ENCODE results near the gene LRRC56. TPM values are rescaled to one million over a fixed set of nuclear protein-coding genes. Genes with fewer than 3 reads are reported as not detected.

The LRRC56 gene
- total RNA-seq: under 0.01 and 0.34 TPM in 2 replicates

GRCh38 chr11:536841-537621 is at the start of gene LRRC56:
Gene LRRC56, plus strand, starts transcription at chr11:537527. Its CDS starts 3,158 bp downstream, at chr11:540685.

GRCh38 chr11:506995-507726 is 30.2 kb upstream of the LRRC56 start, which contains the start of gene RNH1:
Gene RNH1, minus strand, starts transcription at chr11:507242. Its CDS starts 5,080 bp downstream, at chr11:502162.

GRCh38 chr11:535519-536454 is 1.5 kb upstream of the LRRC56 start, which contains the start of gene HRAS:
Gene HRAS, minus strand, starts transcription at chr11:535576.

GRCh38 chr11:560305-561147 is 23.2 kb downstream of the LRRC56 start, which contains the start of the genes LMNTD2 and RASSF7:
Gene LMNTD2, minus strand, starts transcription at chr11:560738. Its CDS starts 22 bp downstream, at chr11:560716.
Gene RASSF7, plus strand, starts transcription at chr11:560970. Its CDS starts 799 bp downstream, at chr11:561769.

GRCh38 chr11:575996-576768 is 38.9 kb downstream of the LRRC56 start, which contains the start of gene PHRF1:
Gene PHRF1, plus strand, starts transcription at chr11:576470. Its CDS starts 5,043 bp downstream, at chr11:581513.

Other genes starting within 250 kb of the LRRC56 start
- 1.0 and 3.6 TPM in 2 replicates for gene PGGHG, start 248.4 kb upstream of the LRRC56 start, total RNA-seq
- not detected in 2 replicates for gene IFITM5, start 238.0 kb upstream of the LRRC56 start, total RNA-seq
- 16.7 and 23.8 TPM in 2 replicates for gene IFITM2, start 229.7 kb upstream of the LRRC56 start, total RNA-seq
- gene IFITM1, start 223.5 kb upstream of the LRRC56 start, total RNA-seq: 6.8 and 20.1 TPM in 2 replicates
- 41.5 and 86.0 TPM in 2 replicates for gene IFITM3, start 216.7 kb upstream of the LRRC56 start, total RNA-seq
- gene B4GALNT4, start 168.0 kb upstream of the LRRC56 start, total RNA-seq: 11.0 and 21.8 TPM in 2 replicates
- gene PKP3, start 143.3 kb upstream of the LRRC56 start, total RNA-seq: 292 and 373 TPM in 2 replicates
- 5.9 and 7.8 TPM in 2 replicates for gene SIGIRR, start 122.5 kb upstream of the LRRC56 start, total RNA-seq
- gene ANO9, start 95.5 kb upstream of the LRRC56 start, total RNA-seq: 9.5 and 19.5 TPM in 2 replicates
- 38.2 and 52.8 TPM in 2 replicates for gene PTDSS2, start 87.2 kb upstream of the LRRC56 start, total RNA-seq
- gene RNH1, start 30.3 kb upstream of the LRRC56 start, total RNA-seq: 322 and 445 TPM in 2 replicates
- gene HRAS, start 2.0 kb upstream of the LRRC56 start, total RNA-seq: 116 and 135 TPM in 2 replicates
- 0.23 and 3.0 TPM in 2 replicates for gene LMNTD2, start 23.2 kb downstream of the LRRC56 start, total RNA-seq
- gene RASSF7, start 23.4 kb downstream of the LRRC56 start, total RNA-seq: 47.2 and 60.8 TPM in 2 replicates
- 13.8 and 21.4 TPM in 2 replicates for gene PHRF1, start 38.9 kb downstream of the LRRC56 start, total RNA-seq
- gene IRF7, start 78.4 kb downstream of the LRRC56 start, total RNA-seq: 8.0 and 15.8 TPM in 2 replicates
- gene CDHR5, start 87.4 kb downstream of the LRRC56 start, total RNA-seq: not detected in 2 replicates
- gene SCT, start 89.7 kb downstream of the LRRC56 start, total RNA-seq: not detected in 2 replicates
- gene DRD4, start 99.7 kb downstream of the LRRC56 start, total RNA-seq: not detected in 2 replicates
- gene DEAF1, start 157.7 kb downstream of the LRRC56 start, total RNA-seq: 16.0 and 25.5 TPM in 2 replicates
- gene TMEM80, start 158.3 kb downstream of the LRRC56 start, total RNA-seq: 23.7 and 40.1 TPM in 2 replicates
- gene EPS8L2, start 168.7 kb downstream of the LRRC56 start, total RNA-seq: 92.0 and 124 TPM in 2 replicates
- gene TALDO1, start 209.9 kb downstream of the LRRC56 start, total RNA-seq: 212 and 214 TPM in 2 replicates
- gene GATD1, start 240.0 kb downstream of the LRRC56 start, total RNA-seq: 23.1 and 25.0 TPM in 2 replicates

All from hair follicular keratinocyte (primary cell).